Upper lobe of left lung (tissue), 4 donors: ENCODE results near the gene DPM2.
A peak's percentile ranks its signal among the peaks of the same experiment; 100 is the strongest.

Source experiments
- CTCF ChIP-seq, 6 experiments: fragments of 450-650 bp in 4 of 6; fragments of 200-600 bp in 2 of 6; sonication (generic) in 2 of 6; IDR thresholded peaks; one replicate each; pipeline ENCODE4 v1.5.1; 2016 to 2019; ENCODE audit warnings: antibody characterized with exemption in 6 of 6
- EP300 ChIP-seq, 4 donors: sonication (generic); formaldehyde crosslinking; IDR thresholded peaks; one replicate each; pipeline ENCODE4 v1.5.1; 2017; ENCODE audit warnings: antibody characterized with exemption in 4 of 4, control low read depth in 2 of 4
- POLR2A ChIP-seq, 4 donors: fragments of 450-650 bp; IDR thresholded peaks; one replicate each; pipeline ENCODE4 v1.5.1; 2016 to 2017; ENCODE audit warnings: antibody characterized with exemption in 4 of 4, mild to moderate bottlenecking in 2 of 4
- POLR2AphosphoS5 ChIP-seq, 2 donors: sonication (generic); formaldehyde crosslinking; IDR thresholded peaks; one replicate each; pipeline ENCODE4 v1.5.1; 2017; ENCODE audit warnings: antibody characterized with exemption in 2 of 2

DNA sequence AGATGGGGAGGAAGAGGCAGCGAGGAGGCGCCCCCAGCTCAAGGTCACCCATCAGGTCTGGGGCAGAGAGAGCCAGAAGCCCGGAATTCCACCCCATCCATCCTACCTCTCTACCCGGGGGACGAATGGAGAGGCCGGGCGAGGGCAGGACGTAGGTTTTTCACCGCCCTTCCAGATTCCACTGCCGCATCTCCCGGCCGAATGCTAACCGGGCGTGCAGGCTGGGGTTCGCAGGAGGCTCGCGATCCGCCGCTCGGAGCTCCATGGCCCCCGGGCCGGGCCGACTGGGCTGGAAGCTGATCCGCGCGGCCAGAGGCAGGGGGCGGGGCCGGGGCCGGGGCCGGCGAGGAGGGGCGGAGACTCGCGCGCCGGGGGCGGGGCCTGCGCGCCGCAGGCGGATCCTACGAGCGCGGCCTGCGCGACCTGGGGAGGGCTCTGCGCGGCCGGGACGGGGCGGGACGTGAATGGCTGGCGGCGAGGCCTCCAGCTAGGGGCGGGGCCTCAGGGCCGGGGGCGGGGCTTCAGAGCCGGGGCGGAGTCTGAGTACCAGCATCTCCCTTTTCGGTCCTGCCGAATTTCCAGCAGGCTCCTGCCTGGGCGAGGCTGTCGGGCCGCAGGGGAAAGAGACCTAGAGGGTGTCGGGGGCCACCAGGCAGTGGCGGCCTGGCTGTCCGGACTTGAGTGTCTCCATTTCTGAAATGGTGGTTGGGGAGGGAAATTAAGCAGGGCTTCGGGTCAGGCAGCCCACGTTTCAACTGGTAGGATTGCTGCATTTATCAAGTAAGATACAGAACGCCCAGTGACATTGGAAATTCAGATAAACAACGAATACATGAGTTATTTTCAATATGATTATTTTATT lies 20.7 kb downstream of the DPM2 start, which contains the start of gene ST6GALNAC4:
- TF ChIP-seq POLR2AphosphoS5 (IDR thresholded peaks at IDR 0.05) (peak; percentile 24 to 61), CTCF (IDR thresholded peaks at IDR 0.05) (no peak), POLR2A (IDR thresholded peaks at IDR 0.05) (peak in 1 of 4 donors; percentile 74), EP300 (IDR thresholded peaks at IDR 0.05) (no peak)
